Heart right ventricle (tissue), 16 donors: ENCODE measurements around the gene BBLN. TPM values are rescaled to one million over a fixed set of nuclear protein-coding genes. Genes with fewer than 3 reads are reported as not detected.

ENCODE experiments used
- ATAC-seq, 8 donors: fragments of 200-7000 bp; cut with Tn5 transposase; one replicate each; pipeline ENCODE4 v1.9.1; 2020; ENCODE audit warnings: mild to moderate bottlenecking in 8 of 8, moderate library complexity in 8 of 8, moderate number of reproducible peaks in 1 of 8
- DNase-seq, 2 donors: peaks; one replicate each; pipeline ENCODE4 v3.0.0-alpha.2; 2020
- H3K27ac ChIP-seq, 10 donors: fragments of 200-600 bp; sonication (generic) in 2 of 10; one replicate each; pipeline versions ENCODE4 v1.5.0 to v1.8.0; 2020 to 2022; ENCODE audit warnings: mild to moderate bottlenecking in 3 of 10
- H3K27me3 ChIP-seq, 7 donors: fragments of 200-600 bp; one replicate each; pipeline ENCODE4 v1.8.0; 2021 to 2022; ENCODE audit warnings: mild to moderate bottlenecking in 2 of 7
- H3K36me3 ChIP-seq, 9 donors: fragments of 200-600 bp; sonication (generic) in 1 of 9; one replicate each; pipeline versions ENCODE4 v1.5.0 to v1.8.0; 2020 to 2022; ENCODE audit warnings: mild to moderate bottlenecking in 2 of 9
- H3K4me1 ChIP-seq, 9 donors: fragments of 200-600 bp; sonication (generic) in 1 of 9; one replicate each; pipeline versions ENCODE4 v1.5.0 to v1.8.0; 2020 to 2022; ENCODE audit warnings: mild to moderate bottlenecking in 4 of 9
- H3K4me3 ChIP-seq, 10 donors: fragments of 200-600 bp; sonication (generic) in 2 of 10; one replicate each; pipeline versions ENCODE4 v1.5.0 to v1.8.0; 2020 to 2022; ENCODE audit warnings: mild to moderate bottlenecking in 7 of 10, moderate library complexity in 2 of 10
- H3K9me3 ChIP-seq, 11 donors: fragments of 200-600 bp in 10 of 11; sonication (generic) in 2 of 11; one replicate each; pipeline versions ENCODE4 v1.5.0 to v1.8.0; 2013 to 2022; ENCODE audit warnings: mild to moderate bottlenecking in 2 of 11, control low read depth in 1 of 11, moderate library complexity in 1 of 11
- WGBS, 2 donors: extraction: QIAGEN DNeasy Blood & Tissue Kit; methylation state at CpG; one replicate each; pipeline ENCODE4 v1.1.7; 2013; ENCODE audit warnings: inconsistent platforms in 1 of 2; 5-methylcytosine and 5-hydroxymethylcytosine counted together
- intact Hi-C, 10 donors: fragments of 100-400 bp; cut with DNase I; formaldehyde crosslinking; loops; one replicate each; pipeline versions ENCODE4 v1.11.1 to v1.14.2; 2022
- polyA plus RNA-seq, 2 donors: library from polyadenylated mRNA; stranded (reverse); fragments of 200-250 nt; gene quantifications; one replicate each; pipeline ENCODE4 v1.2.3, GENCODE V29; 2013
- total RNA-seq, 10 donors: library from RNA; stranded (reverse); fragmentation: NEBNext Ultra II Directional in 3 of 10; extraction: Animal tissue kit (Norgen Biotek cat#: 25700) in 3 of 10; gene quantifications; one replicate each; pipeline versions ENCODE4 v1.2.1 to v1.2.4, GENCODE V29; 2021 to 2023
- TF ChIP-seq, protein P1 (sequence below), 9 donors: fragments of 200-600 bp; sonication (generic) in 2 of 9; IDR thresholded peaks; one replicate each; pipeline versions ENCODE4 v1.5.0 to v1.8.0; 2021 to 2022; ENCODE audit warnings: antibody characterized with exemption in 9 of 9, mild to moderate bottlenecking in 5 of 9, moderate library complexity in 1 of 9
- donor health status: Arrhythmogenic right ventricular cardiomyopathy.
- donor health status: ischemic (EF 13 %, LVEDD 7.1; RV severe dilation, severe dysfunction).
- donor health status: healthy with polysubstance abuse.
- donor health status: DM: no; HTN: yes; CAD: no.
- donor health status: DM: no; HTN: no; CAD: no.
- donor health status: ischemic (EF 25% LVEDD 6.9; RV normal size, moderate dysfunction).
- donor health status: ischemic (EF 25% LVEDD 5.7; RV mildly dilated, moderate dysfunction).
- donor health status: healthy.
- donor health status: DM: yes; HTN: yes; CAD: no.
- donor health status: Ischemic cardiomyopathy.
- donor health status: ischemic (EF 35%, LVEDD 5.7; RV mildly dilated, moderate dysfunction).
- donor health status: nonischemic (EF 11% LVEDD 7.7; RV severe dilation, severe dysfunction).
- donor health status: DM: yes; HTN: yes; CAD: no.
- donor health status: PGD.
- donor health status: ischemic (EF 29% LVEDD 5.4; RV normal size, mild dysfunction).
- donor health status: nonischemic (EF 23%, LVEDD 6.1; RV moderate dilation, normal function).

Gene BBLN
- total and polyA plus RNA-seq, 12 donors: 29.5 to 159 (median 38.6) TPM

DNA sequence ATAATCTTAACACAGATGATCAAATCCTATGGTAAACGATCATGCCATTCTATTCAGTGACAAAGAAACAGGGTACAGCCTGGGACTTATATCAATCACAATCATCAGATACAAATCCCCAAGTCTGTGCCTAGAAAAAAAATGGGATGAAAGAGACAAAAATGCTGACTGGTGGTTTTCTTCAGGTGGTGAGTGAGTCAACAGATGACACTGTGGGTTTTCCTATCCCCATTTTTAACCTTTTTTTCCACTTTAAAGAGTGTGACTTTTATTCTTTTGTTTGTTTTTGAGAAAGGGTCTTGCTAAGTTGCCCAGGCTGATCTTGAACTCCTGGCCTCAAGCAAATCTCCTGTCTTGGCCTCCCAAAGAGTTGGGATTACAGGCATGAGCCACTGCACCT, 28.1 kb downstream of the BBLN start:
- DNase-seq: no peak
- Histone ChIP-seq H3K27ac (no peak overlapping the region), H3K27me3 (no peaks in the 10 kb centered on the region), H3K36me3 (peaks cover 0 to 71% (median 22%) of the 10 kb centered on the region in 9 donors), H3K4me1 (peaks cover 10 to 27% (median 21%) of the 10 kb centered on the region in 9 donors), H3K4me3 (no peak overlapping the region), H3K9me3 (no peaks in the 10 kb centered on the region)
- 81 to 84% methylated on average over 1 of the region's 1 CpG for WGBS, 2 donors
- no peak for ATAC-seq
- intact Hi-C loops: no loop called here
- TF ChIP-seq, protein P1, sequence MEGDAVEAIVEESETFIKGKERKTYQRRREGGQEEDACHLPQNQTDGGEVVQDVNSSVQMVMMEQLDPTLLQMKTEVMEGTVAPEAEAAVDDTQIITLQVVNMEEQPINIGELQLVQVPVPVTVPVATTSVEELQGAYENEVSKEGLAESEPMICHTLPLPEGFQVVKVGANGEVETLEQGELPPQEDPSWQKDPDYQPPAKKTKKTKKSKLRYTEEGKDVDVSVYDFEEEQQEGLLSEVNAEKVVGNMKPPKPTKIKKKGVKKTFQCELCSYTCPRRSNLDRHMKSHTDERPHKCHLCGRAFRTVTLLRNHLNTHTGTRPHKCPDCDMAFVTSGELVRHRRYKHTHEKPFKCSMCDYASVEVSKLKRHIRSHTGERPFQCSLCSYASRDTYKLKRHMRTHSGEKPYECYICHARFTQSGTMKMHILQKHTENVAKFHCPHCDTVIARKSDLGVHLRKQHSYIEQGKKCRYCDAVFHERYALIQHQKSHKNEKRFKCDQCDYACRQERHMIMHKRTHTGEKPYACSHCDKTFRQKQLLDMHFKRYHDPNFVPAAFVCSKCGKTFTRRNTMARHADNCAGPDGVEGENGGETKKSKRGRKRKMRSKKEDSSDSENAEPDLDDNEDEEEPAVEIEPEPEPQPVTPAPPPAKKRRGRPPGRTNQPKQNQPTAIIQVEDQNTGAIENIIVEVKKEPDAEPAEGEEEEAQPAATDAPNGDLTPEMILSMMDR (IDR thresholded peaks at IDR 0.05): no peak

DNA sequence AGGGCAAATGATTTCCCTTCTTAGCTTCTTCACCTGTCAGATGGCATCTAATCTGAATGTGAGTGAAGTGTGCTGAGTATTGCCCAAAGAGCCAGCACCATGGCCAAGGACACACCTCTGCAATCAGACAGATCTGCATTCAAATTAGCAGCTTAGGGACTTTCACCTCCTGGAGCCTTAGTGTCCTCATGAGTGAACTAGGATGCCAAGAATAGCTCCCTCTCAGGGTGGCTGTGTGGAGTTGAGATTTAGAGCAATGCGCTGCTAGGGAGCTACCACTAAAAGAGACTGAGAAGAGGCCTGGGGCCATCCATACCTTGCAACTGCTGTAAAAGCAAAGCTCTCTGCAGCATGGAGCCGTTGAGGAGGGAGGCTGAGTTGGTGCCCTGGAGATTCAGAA, 29.9 kb downstream of the BBLN start:
- TF ChIP-seq, protein P1 (IDR thresholded peaks at IDR 0.05): no peak
- peak overlapping the region in 3 of 10 donors; percentile 68 to 89 (median 85) for H3K4me3 ChIP-seq
- ATAC-seq (no peak), DNase-seq (no peak)
- no peaks in the 10 kb centered on the region for H3K9me3 ChIP-seq
- intact Hi-C loops: loop anchor here in 4 of 10 donors (10.0 kb wide), 2 partner anchors 135 to 155 kb away; partner anchors contain the start of genes SLC27A4 (in 3 of the 4), COQ4 (in 1 of the 4) and TRUB2 (in 1 of the 4)
- whole genome bisulfite sequencing, 2 donors: 50 to 62% methylated on average over 2 of the region's 2 CpGs
- H3K27ac ChIP-seq: no peak overlapping the region
- peaks cover 0 to 53% (median 11%) of the 10 kb centered on the region in 9 donors for H3K36me3 ChIP-seq
- peaks cover 10 to 32% (median 21%) of the 10 kb centered on the region in 9 donors for H3K4me1 ChIP-seq
- no peaks in the 10 kb centered on the region for H3K27me3 ChIP-seq

DNA sequence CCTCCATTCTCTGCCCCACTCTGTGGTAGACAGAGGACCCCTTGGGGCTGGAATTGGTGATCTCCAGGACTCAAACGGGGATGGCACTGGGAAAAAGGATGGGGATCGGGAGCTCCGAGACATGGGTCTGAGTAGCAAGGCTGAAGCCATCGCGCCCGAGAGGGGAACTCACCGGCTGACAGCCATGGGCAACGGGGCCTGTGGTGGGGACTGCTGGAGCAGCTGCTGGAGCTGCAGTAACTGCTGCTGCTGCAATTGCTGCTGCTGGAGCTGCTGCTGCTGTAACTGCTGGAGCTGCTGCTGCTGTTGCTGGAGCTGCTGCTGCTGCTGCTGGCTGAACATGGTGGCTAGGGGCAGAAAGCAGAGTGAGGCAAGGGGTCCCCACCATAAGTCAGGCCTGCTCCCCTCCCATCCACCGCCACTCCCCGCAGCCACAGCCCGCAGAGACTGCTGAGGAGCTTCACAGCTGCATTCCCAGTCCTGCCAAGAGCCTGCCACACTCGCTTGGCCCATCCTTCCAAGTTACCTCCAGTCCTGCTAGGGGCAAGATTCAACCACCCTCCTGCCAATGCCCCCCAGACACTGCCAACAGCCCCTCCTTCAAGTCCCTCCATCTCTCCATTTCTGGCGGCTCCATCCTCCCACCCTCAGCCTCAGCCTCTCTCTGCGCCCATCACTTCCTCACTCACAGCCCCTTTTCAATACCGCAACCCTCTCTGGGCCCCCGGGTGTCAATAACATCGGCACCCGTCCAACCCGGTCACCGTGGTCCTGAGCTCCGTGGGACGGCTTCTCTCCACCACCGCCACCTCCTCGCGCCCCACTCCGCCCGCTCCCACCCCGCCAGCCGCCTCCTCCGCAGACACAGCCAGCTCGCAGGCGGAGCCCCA, 30.7 kb downstream of the BBLN start:
- ATAC-seq (peak in 6 of 8 donors; percentile 1 to 43 (median 6)), DNase-seq (peak; percentile 16 to 27)
- Histone ChIP-seq H3K4me1 (peaks cover 10 to 32% (median 21%) of the 10 kb centered on the region in 9 donors), H3K36me3 (peaks cover 0 to 45% (median 11%) of the 10 kb centered on the region in 9 donors), H3K27me3 (no peaks in the 10 kb centered on the region), H3K4me3 (peak overlapping the region; percentile 48 to 97 (median 88)), H3K9me3 (no peaks in the 10 kb centered on the region), H3K27ac (peak overlapping the region; percentile 74 to 94 (median 88))
- intact Hi-C loops: loop anchor here in 4 of 10 donors (10.0 kb wide), 2 partner anchors 134 to 154 kb away; partner anchors contain the start of genes SLC27A4 (in 3 of the 4), COQ4 (in 1 of the 4) and TRUB2 (in 1 of the 4)
- TF ChIP-seq, protein P1 (IDR thresholded peaks at IDR 0.05): no peak
- 20 to 21% methylated on average over 32 of the region's 32 CpGs for WGBS, 2 donors

DNA sequence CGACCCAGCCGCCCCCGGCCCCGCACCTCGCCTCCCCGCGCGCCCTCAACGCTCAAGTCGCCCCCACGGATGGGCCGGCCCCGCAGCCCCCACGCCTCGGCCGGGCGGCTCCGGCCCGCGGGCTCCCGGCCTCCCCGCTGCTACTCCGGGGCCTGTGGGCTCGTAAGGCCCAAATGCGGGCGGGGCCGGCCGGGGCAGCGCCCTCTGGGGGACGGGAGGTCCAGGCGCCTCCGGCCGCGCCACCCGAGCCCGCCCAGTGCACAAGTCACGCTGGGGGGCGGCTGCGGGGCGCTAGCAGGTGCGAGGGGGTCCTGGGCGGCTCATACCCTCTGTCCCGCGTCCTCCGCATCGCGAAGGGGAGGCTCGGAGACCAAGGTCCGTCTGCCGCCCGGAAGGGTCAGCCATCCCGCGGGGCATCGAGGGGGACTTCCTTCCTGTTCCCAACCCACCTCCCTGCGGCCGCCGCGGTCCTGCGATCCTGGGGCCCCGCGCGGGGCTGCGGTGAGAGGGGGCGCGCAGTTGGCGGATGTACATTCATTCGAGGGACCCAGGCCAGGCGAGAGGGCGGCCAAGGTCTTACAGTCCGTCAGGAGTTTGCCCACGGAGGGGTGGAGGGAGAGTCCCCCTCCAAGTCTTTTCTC, 31.5 kb downstream of the BBLN start, which contains the start of gene CIZ1:
CIZ1 (minus strand) TSS at position 167 of the 641 bp plus-strand sequence. CDS start 715 bp downstream, outside the sequence.
- ATAC-seq: peak; percentile 86 to 94 (median 92)
- TF ChIP-seq, protein P1 (IDR thresholded peaks at IDR 0.05): peak; percentile 67 to 93 (median 82)
- H3K36me3 ChIP-seq: peaks cover 0 to 38% (median 11%) of the 10 kb centered on the region in 9 donors
- peaks cover 10 to 32% (median 21%) of the 10 kb centered on the region in 9 donors for H3K4me1 ChIP-seq
- H3K27ac ChIP-seq: peak within 1 kb of the TSS; percentile 74 to 94 (median 88)
- H3K9me3 ChIP-seq: no peaks in the 10 kb centered on the region
- WGBS, 2 donors: 0 to 1% methylated on average over 66 to 71 of the region's 71 CpGs
- peak; percentile 73 to 83 for DNase-seq
- no peaks in the 10 kb centered on the region for H3K27me3 ChIP-seq
- H3K4me3 ChIP-seq: peak within 1 kb of the TSS; percentile 48 to 97 (median 88)
- intact Hi-C loops: loop anchor here in 4 of 10 donors (10.0 kb wide), 2 partner anchors 133 to 153 kb away; partner anchors contain the start of genes SLC27A4 (in 3 of the 4), COQ4 (in 1 of the 4) and TRUB2 (in 1 of the 4)
